IMR-90 (cell line): ENCODE results near the gene PPFIBP2.

Experiments
- BHLHE40 ChIP-seq: fragments of 150-350 bp; IDR thresholded peaks from 2 replicates; pipeline ENCODE4 v1.6.1; 2016; ENCODE audit warnings: mild to moderate bottlenecking, low read depth, low read length
- CEBPB ChIP-seq: IDR thresholded peaks from 2 replicates; pipeline ENCODE4 v1.6.1; 2012; ENCODE audit warnings: low read depth, low read length, improper control_type of control experiment
- MAZ ChIP-seq: IDR thresholded peaks from 2 replicates; pipeline ENCODE4 v1.6.1; 2012; ENCODE audit warnings: low read depth, mild to moderate bottlenecking, low read length, improper control_type of control experiment, moderate library complexity, borderline replicate concordance
- MXI1 ChIP-seq: IDR thresholded peaks from 2 replicates; pipeline ENCODE4 v1.6.1; 2012; ENCODE audit warnings: low read depth, mild to moderate bottlenecking, low read length, moderate library complexity, borderline replicate concordance
- NFE2L2 ChIP-seq: fragments of 150-350 bp; IDR thresholded peaks from 2 replicates; pipeline ENCODE4 v1.6.1; 2016; ENCODE audit warnings: low read depth, mild to moderate bottlenecking, low read length
- POLR2A ChIP-seq: IDR thresholded peaks from 2 replicates; pipeline ENCODE4 v1.6.1; 2012; ENCODE audit warnings: mild to moderate bottlenecking, low read depth, low read length
- RAD21 ChIP-seq: IDR thresholded peaks from 2 replicates; pipeline ENCODE4 v1.6.1; 2012; ENCODE audit warnings: low read length, improper control_type of control experiment
- RFX5 ChIP-seq: IDR thresholded peaks from 2 replicates; pipeline ENCODE4 v1.8.0; 2012; ENCODE audit warnings: low read depth, mild to moderate bottlenecking, low read length, moderate library complexity
- SMC3 ChIP-seq: fragments of 150-350 bp; IDR thresholded peaks from 2 replicates; pipeline ENCODE4 v1.6.1; 2016; ENCODE audit warnings: low read depth, mild to moderate bottlenecking, antibody characterized with exemption, low read length, moderate library complexity
- TF ChIP-seq, protein P1 (sequence below): conservative IDR thresholded peaks from 2 replicates; pipeline ENCODE4 v1.5.1; 2012; ENCODE audit warnings: mild to moderate bottlenecking, low read depth, low read length, improper control_type of control experiment

DNA sequence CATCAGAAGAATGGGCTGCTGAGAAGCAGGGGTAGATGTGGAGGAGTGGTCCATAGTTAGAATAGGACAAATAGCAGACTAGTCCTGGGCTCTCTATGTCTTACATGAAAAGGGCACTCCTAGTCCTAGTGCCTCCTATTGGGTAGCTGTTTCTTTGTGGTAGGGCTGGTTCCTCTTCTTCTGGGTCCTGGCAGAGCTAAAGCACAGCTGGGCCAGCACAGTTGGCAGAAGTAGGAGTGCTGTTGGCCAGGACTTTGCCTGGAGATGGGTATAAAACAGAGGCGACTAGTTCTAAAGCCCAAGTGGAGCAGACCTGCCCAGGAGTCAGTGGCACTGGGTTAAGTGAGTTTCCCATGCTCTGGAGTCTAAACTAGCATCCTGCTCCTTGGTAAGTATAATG is 55.2 kb downstream of the PPFIBP2 start:
- TF ChIP-seq POLR2A: no peak
- TF ChIP-seq, protein P1, sequence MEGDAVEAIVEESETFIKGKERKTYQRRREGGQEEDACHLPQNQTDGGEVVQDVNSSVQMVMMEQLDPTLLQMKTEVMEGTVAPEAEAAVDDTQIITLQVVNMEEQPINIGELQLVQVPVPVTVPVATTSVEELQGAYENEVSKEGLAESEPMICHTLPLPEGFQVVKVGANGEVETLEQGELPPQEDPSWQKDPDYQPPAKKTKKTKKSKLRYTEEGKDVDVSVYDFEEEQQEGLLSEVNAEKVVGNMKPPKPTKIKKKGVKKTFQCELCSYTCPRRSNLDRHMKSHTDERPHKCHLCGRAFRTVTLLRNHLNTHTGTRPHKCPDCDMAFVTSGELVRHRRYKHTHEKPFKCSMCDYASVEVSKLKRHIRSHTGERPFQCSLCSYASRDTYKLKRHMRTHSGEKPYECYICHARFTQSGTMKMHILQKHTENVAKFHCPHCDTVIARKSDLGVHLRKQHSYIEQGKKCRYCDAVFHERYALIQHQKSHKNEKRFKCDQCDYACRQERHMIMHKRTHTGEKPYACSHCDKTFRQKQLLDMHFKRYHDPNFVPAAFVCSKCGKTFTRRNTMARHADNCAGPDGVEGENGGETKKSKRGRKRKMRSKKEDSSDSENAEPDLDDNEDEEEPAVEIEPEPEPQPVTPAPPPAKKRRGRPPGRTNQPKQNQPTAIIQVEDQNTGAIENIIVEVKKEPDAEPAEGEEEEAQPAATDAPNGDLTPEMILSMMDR: no peak
- no peak for TF ChIP-seq CEBPB
- TF ChIP-seq SMC3: no peak
- TF ChIP-seq RAD21: no peak
- no peak for TF ChIP-seq RFX5
- no peak for TF ChIP-seq BHLHE40
- no peak for TF ChIP-seq MXI1
- no peak for TF ChIP-seq MAZ
- no peak for TF ChIP-seq NFE2L2
